Fibroblast of skin of right quadriceps (primary cell): ENCODE results near the gene ADCYAP1R1.

Source experiments
- DNase-seq: peaks from one replicate; pipeline ENCODE4 v3.0.0-alpha.2; 2013

ADCYAP1R1 gene

DNA sequence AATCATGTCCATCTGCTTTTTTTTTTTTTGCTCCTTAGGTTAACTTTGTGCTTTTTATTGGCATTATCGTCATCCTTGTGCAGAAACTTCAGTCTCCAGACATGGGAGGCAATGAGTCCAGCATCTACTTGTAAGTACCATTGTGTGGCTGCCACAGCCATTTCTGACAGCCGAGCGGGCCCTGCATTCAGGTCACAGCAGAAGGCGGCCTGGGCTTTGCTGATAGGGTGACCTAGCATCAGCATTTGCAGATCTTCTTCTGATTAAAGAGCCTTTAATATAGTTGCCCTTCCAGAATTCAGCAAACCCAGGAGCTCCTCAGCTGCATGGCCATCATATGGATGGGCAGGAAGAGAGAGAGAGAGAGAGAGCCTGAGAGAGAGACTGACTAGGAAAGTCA, 40.5 kb downstream of the ADCYAP1R1 start:
- no peak for DNase-seq

DNA sequence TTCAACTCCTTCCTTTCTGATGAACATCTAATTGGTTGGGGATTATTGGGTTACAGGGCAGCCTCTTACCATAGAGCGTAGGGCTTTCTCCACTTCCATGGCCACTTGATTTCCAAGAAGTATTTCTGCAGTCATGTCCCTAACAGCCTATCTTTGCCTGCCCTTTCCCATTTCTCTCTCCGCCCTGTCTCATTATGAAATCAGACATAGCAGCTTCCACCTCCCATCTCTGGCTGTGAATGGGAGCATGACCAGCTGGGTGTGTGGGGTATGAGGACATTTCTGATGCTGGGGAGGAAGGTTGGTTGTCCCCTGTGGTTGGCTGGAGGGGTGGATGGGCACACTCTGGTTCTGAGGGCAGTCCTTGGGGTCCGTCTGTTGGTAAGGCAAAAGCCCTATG, 41.2 kb downstream of the ADCYAP1R1 start:
- DNase-seq = no peak

- DNase-seq = no peak
These were observed 42.2 kb downstream of the ADCYAP1R1 start for GRCh38 chr7:31094271-31094670.

DNA sequence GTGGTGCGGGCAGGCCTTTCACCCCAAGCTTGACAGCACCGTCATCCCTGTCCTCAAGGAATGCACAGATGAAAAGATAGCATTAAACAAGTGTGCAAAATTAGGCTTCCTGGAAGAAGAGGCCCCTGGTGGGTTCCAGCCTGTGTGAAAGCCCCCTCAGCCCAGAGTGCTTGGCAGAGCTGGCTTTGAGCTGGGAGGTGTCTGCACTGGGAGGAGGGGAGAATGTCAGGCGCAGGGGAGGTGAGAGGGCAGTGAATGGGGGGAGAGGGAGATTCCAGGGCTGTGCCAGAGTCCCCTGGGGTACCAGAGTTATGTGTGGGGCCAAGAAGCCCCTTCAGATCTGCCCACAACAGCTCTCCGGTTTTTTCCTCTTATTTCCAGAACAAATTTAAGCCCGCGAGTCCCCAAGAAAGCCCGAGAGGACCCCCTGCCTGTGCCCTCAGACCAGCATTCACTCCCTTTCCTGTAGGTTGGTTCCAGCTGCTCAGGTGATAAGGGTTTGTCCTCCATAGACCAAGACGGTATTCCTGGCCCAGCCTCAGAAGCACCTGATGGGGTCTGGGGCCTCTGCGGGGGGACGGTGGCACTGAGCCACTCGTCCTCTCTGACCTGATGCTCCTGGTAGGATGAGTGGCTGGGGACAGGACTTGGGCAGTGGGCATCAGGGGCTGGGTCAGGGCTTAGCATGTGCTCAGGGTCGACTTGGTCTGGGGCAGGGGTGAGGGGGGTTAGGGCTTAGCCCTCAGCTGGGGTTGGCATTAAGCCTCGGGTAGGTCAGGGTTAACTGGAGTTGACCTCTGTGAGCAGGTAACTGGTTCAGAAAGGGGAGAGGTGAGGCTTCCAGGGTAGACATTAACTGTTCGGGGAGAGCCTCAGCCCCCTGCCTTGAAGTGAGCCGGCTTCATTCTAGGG, 43.4 kb downstream of the ADCYAP1R1 start:
- DNase-seq = no peak

DNA sequence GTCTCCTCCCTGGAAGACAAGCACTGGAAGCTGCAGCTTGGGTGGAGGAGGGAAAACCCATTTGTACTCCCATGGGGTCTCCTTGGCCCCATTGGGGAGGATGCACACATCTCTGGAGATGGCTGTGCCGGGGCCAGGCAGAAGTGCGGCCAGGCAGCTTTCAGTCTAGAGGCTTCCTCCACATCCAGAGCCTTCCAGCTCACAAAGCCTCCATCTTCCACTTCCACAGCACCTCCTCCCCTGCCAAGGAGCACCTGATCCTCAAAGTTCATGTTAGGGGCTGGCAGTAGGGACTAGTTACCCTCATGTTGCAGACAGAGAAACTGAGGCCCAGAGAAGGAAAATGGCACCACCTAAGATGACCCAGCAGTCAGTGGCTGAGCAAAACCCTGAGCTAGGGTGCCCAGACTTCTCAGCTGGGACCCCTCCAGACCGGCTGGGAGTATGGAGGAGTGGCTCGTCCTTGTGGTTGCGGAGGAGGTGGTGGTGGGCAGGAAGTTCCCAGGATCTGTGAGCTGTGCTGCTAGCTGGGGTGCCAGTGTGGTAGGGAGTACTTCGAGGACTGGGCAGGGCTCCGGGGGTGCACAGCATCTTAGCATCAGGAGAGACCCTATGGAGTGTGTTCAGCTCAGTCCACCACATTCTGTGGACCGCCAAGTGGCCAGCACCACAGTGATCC, 44.2 kb downstream of the ADCYAP1R1 start:
- no peak for DNase-seq

- no peak for DNase-seq
These were observed 44.8 kb downstream of the ADCYAP1R1 start for GRCh38 chr7:31096877-31097258.

DNA sequence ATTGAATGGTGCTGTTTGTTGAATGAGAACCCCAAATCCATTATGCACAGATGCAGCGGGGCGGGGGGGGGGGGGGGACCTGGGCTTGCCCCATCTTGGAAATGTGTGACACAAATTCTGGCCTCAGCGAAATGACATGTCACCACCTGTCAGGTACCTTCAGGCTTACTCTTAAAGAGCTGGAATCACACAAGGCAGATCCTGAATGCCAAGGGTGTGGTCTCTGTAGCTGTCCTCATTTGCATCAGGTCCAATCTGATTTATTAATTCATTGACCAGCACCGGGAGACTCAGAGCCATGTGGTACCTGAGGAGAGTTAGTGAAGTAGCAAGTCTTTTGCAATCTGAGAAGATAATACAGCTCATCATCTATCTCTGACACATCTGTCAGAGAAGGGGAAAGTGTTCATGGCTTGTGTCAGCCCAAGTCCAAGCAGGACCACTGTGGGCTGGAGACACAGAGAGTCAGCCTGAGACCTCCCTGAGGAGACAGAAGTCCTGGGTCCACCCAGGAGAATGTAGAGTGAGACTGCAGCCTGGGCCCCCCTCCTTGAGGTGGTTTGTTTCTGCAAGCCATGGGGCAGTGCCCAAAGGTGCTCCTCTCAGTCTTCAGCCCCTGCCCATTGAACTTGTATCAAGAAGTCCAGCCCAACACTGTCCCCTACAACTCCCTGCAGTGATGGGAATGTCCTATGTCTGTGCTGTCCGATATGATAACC, 46.7 kb downstream of the ADCYAP1R1 start:
- DNase-seq = no peak

GRCh38 chr7:31099451-31100444, 47.6 kb downstream of the ADCYAP1R1 start:
- no peak for DNase-seq

DNA sequence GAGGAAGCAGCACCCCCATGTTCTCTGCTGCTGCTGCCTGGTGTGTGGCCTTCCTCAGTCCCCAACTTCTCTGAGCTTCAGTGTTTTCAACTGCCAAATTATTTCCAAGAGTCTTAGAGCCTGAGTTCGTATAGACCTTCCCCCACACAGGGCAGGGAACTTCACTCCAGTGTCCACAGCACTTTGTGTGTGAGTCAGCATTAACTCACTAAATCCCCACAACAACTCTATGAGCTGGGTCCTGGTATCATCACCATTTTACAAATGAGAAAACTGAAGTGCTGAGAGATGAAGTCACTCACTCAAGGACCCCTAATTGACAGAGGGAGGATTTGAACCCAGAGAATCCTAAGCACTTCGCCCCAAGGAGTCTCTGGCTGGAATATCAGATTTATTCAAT, 48.3 kb downstream of the ADCYAP1R1 start:
- DNase-seq = peak; percentile 68

DNA sequence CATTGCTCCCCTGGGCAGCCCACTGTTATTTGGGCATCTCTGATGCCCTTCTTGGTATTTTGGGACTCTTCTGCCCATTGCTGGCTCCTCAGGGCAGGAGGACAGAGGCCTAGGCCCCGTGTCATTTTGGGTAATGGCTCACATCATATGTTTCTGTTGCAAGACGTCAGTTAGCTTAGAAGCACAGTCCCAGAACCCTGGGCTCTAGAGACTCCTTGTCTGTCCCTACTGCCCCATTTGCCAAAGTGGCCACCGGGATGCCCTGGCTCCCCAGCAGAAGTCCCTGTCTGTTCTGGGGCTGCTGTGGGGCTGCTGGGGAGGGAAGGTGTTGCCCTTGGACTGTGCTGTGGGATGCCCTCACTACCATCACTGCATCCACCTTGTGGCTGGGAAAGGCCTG, 48.8 kb downstream of the ADCYAP1R1 start:
- DNase-seq = no peak

GRCh38 chr7:31101544-31101943, 49.4 kb downstream of the ADCYAP1R1 start:
- DNase-seq = no peak

GRCh38 chr7:31102151-31102972, 50.3 kb downstream of the ADCYAP1R1 start:
- DNase-seq = no peak

DNA sequence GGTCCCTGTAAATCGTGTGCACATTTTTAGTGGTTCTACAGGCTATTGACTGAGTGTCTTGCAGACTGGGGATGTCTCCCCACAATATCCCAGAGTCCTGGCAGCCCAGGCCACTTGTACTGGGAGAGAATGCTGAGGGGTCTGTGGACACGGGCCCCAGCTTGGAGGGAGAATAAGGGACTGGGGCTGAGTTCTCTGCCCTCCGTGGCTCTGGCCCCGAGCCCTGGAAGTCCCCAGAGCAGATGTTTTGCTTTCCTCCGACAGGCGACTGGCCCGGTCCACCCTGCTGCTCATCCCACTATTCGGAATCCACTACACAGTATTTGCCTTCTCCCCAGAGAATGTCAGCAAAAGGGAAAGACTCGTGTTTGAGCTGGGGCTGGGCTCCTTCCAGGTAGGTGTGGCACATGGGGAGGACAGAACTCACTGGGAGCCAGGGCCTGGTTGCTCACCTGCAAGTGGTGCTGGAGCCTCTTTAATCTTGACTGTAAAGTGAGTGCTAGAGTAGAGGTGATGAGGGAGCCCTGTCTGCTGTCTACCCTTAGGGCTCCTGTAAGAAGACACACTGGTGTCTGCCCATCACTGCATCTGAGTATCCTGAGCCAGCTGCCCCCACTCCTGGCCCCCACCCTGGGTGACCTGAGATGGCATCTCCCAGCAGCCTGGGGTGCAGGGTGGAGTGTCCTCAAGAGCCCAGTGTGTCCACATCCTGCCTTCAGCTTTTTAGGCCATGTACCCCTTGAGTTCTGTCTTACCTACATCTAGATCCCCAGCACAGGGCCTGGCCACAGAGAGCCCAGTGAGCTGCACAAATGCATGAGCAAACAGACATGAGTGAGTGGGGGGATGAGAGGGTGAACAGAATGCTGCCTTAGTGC, 51.1 kb downstream of the ADCYAP1R1 start:
- DNase-seq = no peak

DNA sequence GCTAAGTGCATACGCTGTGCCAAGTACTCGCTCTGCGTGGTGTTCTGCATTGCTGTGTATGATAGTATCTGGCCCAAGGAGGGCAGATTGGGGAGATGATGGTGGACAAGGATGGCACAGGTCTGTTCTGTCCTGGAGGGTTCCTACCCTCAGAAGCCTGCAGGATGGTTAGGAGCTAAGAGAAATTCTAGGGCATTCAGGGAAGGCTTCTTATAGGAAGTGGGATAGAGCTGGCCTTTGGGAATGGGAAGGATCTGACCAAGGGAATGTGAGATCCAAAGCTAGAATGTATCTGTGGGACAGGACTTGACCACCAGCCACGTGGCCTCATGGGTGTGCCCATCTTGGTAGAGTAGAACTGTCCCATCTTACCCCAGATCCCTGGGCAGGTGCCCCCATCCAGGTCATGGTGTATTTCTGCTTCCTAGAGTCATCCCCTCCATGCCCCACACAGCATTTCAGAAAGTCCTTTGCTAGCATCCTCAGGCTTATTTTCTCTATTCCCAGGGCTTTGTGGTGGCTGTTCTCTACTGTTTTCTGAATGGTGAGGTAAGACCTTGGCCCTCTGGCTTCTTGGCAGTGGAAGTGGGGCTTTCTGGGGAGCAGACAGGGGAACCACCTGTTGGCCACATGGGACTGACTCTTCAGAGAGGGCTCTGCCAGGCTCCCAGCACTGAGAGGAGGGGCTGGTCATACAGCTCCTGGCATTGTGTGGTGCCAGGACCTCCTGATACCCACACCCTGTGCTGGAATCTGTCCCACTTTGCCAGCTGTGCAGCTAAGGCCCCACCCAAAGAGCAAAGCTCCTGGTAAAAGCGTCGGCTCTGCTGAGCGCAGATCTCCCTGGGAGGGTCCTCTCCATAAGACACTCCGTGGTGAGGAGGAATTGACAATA, 52.5 kb downstream of the ADCYAP1R1 start:
- DNase-seq = no peak

DNA sequence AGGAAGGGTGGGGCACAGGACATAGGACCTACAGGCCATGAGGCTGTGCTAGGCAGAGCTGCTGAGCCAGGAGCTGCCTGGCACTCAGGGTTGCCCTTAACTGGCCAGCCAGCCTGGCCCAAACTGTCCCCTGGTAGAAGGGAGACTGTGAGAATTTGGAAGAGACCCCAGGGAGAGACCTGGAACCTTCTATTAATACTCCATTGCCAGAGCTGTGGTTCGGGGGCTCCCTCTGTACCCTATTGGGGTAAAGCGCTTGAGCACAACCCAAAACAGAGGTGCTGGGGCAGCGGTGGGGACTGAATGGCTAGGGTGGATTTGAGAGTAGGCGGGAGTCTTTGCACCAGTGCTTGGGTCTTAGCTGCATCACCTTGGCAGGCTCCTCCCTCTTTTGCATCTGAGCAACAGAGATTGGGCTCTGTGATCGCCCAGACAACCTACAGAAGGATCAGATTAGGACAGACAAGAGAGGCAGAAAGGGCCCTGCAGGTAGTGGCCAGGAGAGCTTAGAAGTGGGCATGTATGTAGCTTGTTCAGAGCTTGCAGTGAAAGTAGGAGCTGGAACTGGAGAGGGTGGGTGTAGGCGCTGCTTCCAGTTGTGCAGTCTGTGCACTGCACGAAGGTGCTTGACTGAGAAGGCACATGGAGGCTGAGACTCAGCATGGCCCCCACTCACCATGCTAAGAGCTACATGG, 53.3 kb downstream of the ADCYAP1R1 start:
- no peak for DNase-seq

- no peak for DNase-seq
These were observed 54.4 kb downstream of the ADCYAP1R1 start for GRCh38 chr7:31106303-31107105.
